DND-41 (cell line): ENCODE measurements around the gene JPH3.

Source experiments
- ATAC-seq: fragments of 200-7000 bp; cut with Tn5 transposase; 3 replicates; pipeline ENCODE4 v1.9.1; 2021; ENCODE audit warnings: low read depth; ENCODE audit not compliant: insufficient read depth
- DNase-seq: peaks from one replicate; pipeline ENCODE4 v3.0.0-alpha.2; 2020
- H2AFZ ChIP-seq: 2 replicates; pipeline ENCODE4 v1.6.0; 2012; ENCODE audit warnings: low read depth, low read length
- H3K27ac ChIP-seq: 2 replicates; pipeline ENCODE4 v1.5.1; 2012; ENCODE audit warnings: low read length, inconsistent platforms
- H3K27me3 ChIP-seq: fragments of 200-600 bp; sonication (generic); 2 replicates; pipeline ENCODE4 v1.6.0; 2012; ENCODE audit warnings: low read length, mild to moderate bottlenecking, inconsistent platforms; ENCODE audit not compliant: insufficient read depth, poor library complexity
- H3K36me3 ChIP-seq: 2 replicates; pipeline ENCODE4 v1.5.1; 2012; ENCODE audit warnings: low read length, inconsistent platforms; ENCODE audit not compliant: insufficient read depth
- H3K4me1 ChIP-seq: 2 replicates; pipeline ENCODE4 v1.5.1; 2012; ENCODE audit warnings: mild to moderate bottlenecking, low read length; ENCODE audit not compliant: insufficient read depth
- H3K4me2 ChIP-seq: 2 replicates; pipeline ENCODE4 v1.6.0; 2012; ENCODE audit warnings: mild to moderate bottlenecking, moderate library complexity, low read length, inconsistent platforms; ENCODE audit not compliant: insufficient read depth
- H3K4me3 ChIP-seq, 2 experiments: fragments of 200-600 bp in 1 of 2; shearing (Covaris generic) in 1 of 2; 2 replicates each; pipeline ENCODE4 v1.5.1; 2012 to 2016; ENCODE audit warnings: inconsistent platforms in 2 of 2, low read length in 2 of 2, mild to moderate bottlenecking in 2 of 2, low read depth in 1 of 2, moderate library complexity in 1 of 2
- H3K79me2 ChIP-seq: 2 replicates; pipeline ENCODE4 v1.6.0; 2012; ENCODE audit warnings: low read length, inconsistent platforms; ENCODE audit not compliant: insufficient read depth
- H3K9ac ChIP-seq: 2 replicates; pipeline ENCODE4 v1.6.0; 2012; ENCODE audit warnings: low read depth, mild to moderate bottlenecking, inconsistent platforms, low read length, moderate library complexity
- H3K9me3 ChIP-seq: 2 replicates; pipeline ENCODE4 v1.5.1; 2012; ENCODE audit warnings: low read length, moderate library complexity, mild to moderate bottlenecking, inconsistent platforms; ENCODE audit not compliant: insufficient read depth, severe bottlenecking
- H4K20me1 ChIP-seq: 2 replicates; pipeline ENCODE4 v1.6.0; 2012; ENCODE audit warnings: low read length; ENCODE audit not compliant: insufficient read depth
- CTCF ChIP-seq: IDR thresholded peaks from 2 replicates; pipeline ENCODE4 v1.5.1; 2012; ENCODE audit warnings: borderline replicate concordance, low read length, moderate library complexity, mild to moderate bottlenecking; ENCODE audit not compliant: poor library complexity, severe bottlenecking; ENCODE audit errors: extremely low read depth
- EZH2 ChIP-seq: IDR thresholded peaks from 3 replicates; pipeline ENCODE4 v1.6.1; 2012; ENCODE audit warnings: borderline replicate concordance, low read depth, mild to moderate bottlenecking, moderate library complexity, low read length, inconsistent platforms; ENCODE audit not compliant: severe bottlenecking

Gene JPH3

GRCh38 chr16:87685766-87686165 lies 83.5 kb downstream of the JPH3 start:
- Histone ChIP-seq H3K4me3 (no peak overlapping the region), H3K4me2 (no peak overlapping the region), H2AFZ (no peak overlapping the region), H4K20me1 (no peaks in the 10 kb centered on the region; the same call in none of the 2 replicates), H3K9me3 (no peaks in the 10 kb centered on the region), H3K27ac (no peak overlapping the region), H3K27me3 (no peaks in the 10 kb centered on the region), H3K36me3 (no peaks in the 10 kb centered on the region), H3K4me1 (no peaks in the 10 kb centered on the region), H3K9ac (no peak overlapping the region), H3K79me2 (no peaks in the 10 kb centered on the region)
- ATAC-seq = no peak
- no peak for TF ChIP-seq EZH2
- no peak for TF ChIP-seq CTCF
- no peak for DNase-seq

GRCh38 chr16:87686697-87687096 lies 84.4 kb downstream of the JPH3 start:
- H3K9me3 ChIP-seq = no peaks in the 10 kb centered on the region
- no peak overlapping the region for H3K4me2 ChIP-seq
- no peak overlapping the region for H3K4me3 ChIP-seq
- H3K4me1 ChIP-seq = no peaks in the 10 kb centered on the region
- H4K20me1 ChIP-seq = no peaks in the 10 kb centered on the region; the same call in none of the 2 replicates
- no peak for ATAC-seq
- H3K27me3 ChIP-seq = no peaks in the 10 kb centered on the region
- H2AFZ ChIP-seq = no peak overlapping the region
- TF ChIP-seq CTCF (no peak), EZH2 (no peak)
- no peak overlapping the region for H3K9ac ChIP-seq
- H3K27ac ChIP-seq = no peak overlapping the region
- no peaks in the 10 kb centered on the region for H3K79me2 ChIP-seq
- DNase-seq = no peak
- H3K36me3 ChIP-seq = no peaks in the 10 kb centered on the region

- peak; percentile 56 for ATAC-seq
- H3K4me2 ChIP-seq = no peak overlapping the region
- peak; percentile 36 for DNase-seq
- no peak overlapping the region for H3K9ac ChIP-seq
- H3K9me3 ChIP-seq = no peaks in the 10 kb centered on the region
- no peaks in the 10 kb centered on the region for H3K27me3 ChIP-seq
- no peaks in the 10 kb centered on the region for H3K4me1 ChIP-seq
- H3K27ac ChIP-seq = no peak overlapping the region
- no peak overlapping the region for H3K4me3 ChIP-seq
- H3K79me2 ChIP-seq = no peaks in the 10 kb centered on the region
- no peaks in the 10 kb centered on the region for H3K36me3 ChIP-seq
- no peak for TF ChIP-seq CTCF
- no peak for TF ChIP-seq EZH2
- no peak overlapping the region for H2AFZ ChIP-seq
- peaks cover 2% of the 10 kb centered on the region for H4K20me1 ChIP-seq
These were observed 85.0 kb downstream of the JPH3 start for GRCh38 chr16:87687126-87687910.
